ENCODE data around the gene DISP3. TPM values are rescaled to one million over a fixed set of nuclear protein-coding genes. Genes with fewer than 3 reads are reported as not detected.

Gene DISP3
- total and polyA plus RNA-seq, 2 of the 4 experiments (the other 2 are of a cell fraction) = 0.05 TPM; not detected in 1

DNA sequence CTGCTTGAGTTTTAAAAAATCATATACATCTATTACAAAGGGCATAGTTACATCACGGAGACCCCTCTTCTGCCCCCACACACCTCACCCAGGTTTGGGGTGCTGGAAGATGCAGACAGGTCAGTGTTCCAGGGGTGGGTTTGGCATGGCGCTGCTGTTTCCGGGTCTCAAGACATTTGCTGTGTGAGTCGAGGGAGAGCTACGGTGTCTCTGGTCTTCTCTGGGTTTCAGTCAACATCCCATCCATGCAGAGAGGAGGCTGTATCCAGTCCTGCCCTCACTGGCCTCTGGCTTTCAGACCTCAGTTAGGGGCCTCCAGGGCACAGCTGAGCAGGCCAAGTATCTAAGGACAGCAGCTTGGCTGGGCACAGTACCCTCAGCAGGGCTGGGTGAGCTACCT lies 28.6 kb upstream of the DISP3 start:
- intact Hi-C loops (cut with micrococcal nuclease) = no loop called here
- POLR2A ChIA-PET (ENCODE audit: unreplicated experiment) = no interaction called here
- no peak overlapping the region for H2AK5ac ChIP-seq (ENCODE audit: low read depth, low read length)

More for the DNA sequence above, 28.6 kb upstream of the DISP3 start:
- H3K36me3 ChIP-seq (ENCODE audit: control insufficient read depth, insufficient read depth, low read length) = no peaks in the 10 kb centered on the region
- H3K9me3 ChIP-seq (ENCODE audit: control insufficient read depth, insufficient read depth, low read length) = no peaks in the 10 kb centered on the region
- H3K27ac ChIP-seq (ENCODE audit: insufficient read depth, low read length) = no peak overlapping the region
- TF ChIP-seq NFE2L2 (IDR thresholded peaks at IDR 0.05; ENCODE audit: low read depth, low read length) = no peak
- no peak for TF ChIP-seq POLR2A (IDR thresholded peaks at IDR 0.05; ENCODE audit: low read depth, low read length)
- no peak for TF ChIP-seq RFX5 (IDR thresholded peaks at IDR 0.05; ENCODE audit: low read depth, low read length)
- TF ChIP-seq USF2 (IDR thresholded peaks at IDR 0.05; ENCODE audit: low read depth, low read length) = no peak
- no peak for TF ChIP-seq MAFK (IDR thresholded peaks at IDR 0.05; ENCODE audit: low read depth, low read length)
- no peak for TF ChIP-seq RCOR1 (IDR thresholded peaks at IDR 0.05; ENCODE audit: insufficient replicate concordance, low read length)
- TF ChIP-seq MXI1 (IDR thresholded peaks at IDR 0.05; ENCODE audit: borderline replicate concordance, low read depth, low read length) = no peak
- no peak for TF ChIP-seq BHLHE40 (IDR thresholded peaks at IDR 0.05; ENCODE audit: low read depth, low read length)
- no peak for TF ChIP-seq FOS (IDR thresholded peaks at IDR 0.05; ENCODE audit: low read depth, low read length)
- TF ChIP-seq, protein P1, sequence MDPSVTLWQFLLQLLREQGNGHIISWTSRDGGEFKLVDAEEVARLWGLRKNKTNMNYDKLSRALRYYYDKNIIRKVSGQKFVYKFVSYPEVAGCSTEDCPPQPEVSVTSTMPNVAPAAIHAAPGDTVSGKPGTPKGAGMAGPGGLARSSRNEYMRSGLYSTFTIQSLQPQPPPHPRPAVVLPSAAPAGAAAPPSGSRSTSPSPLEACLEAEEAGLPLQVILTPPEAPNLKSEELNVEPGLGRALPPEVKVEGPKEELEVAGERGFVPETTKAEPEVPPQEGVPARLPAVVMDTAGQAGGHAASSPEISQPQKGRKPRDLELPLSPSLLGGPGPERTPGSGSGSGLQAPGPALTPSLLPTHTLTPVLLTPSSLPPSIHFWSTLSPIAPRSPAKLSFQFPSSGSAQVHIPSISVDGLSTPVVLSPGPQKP (IDR thresholded peaks at IDR 0.05; ENCODE audit: borderline replicate concordance, low read depth, low read length) = no peak
- TF ChIP-seq MAZ (IDR thresholded peaks at IDR 0.05; ENCODE audit: borderline replicate concordance, low read depth, low read length) = no peak
- TF ChIP-seq CEBPB (IDR thresholded peaks at IDR 0.05; ENCODE audit: low read depth, low read length) = no peak
- TF ChIP-seq, protein P2, sequence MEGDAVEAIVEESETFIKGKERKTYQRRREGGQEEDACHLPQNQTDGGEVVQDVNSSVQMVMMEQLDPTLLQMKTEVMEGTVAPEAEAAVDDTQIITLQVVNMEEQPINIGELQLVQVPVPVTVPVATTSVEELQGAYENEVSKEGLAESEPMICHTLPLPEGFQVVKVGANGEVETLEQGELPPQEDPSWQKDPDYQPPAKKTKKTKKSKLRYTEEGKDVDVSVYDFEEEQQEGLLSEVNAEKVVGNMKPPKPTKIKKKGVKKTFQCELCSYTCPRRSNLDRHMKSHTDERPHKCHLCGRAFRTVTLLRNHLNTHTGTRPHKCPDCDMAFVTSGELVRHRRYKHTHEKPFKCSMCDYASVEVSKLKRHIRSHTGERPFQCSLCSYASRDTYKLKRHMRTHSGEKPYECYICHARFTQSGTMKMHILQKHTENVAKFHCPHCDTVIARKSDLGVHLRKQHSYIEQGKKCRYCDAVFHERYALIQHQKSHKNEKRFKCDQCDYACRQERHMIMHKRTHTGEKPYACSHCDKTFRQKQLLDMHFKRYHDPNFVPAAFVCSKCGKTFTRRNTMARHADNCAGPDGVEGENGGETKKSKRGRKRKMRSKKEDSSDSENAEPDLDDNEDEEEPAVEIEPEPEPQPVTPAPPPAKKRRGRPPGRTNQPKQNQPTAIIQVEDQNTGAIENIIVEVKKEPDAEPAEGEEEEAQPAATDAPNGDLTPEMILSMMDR (conservative IDR thresholded peaks at IDR 0.05; ENCODE audit: low read depth, low read length) = no peak
- TF ChIP-seq SMC3 (IDR thresholded peaks at IDR 0.05; ENCODE audit: low read depth, low read length) = no peak
- TF ChIP-seq CHD1 (IDR thresholded peaks at IDR 0.05; ENCODE audit: low read depth, low read length) = no peak
- H4K5ac ChIP-seq (ENCODE audit: low read depth, low read length) = no peak overlapping the region
- no peak overlapping the region for H2BK15ac ChIP-seq (ENCODE audit: low read depth, low read length)
- CTCF ChIA-PET = no interaction called here
- H2BK120ac ChIP-seq (ENCODE audit: low read depth, low read length) = no peak overlapping the region
- H3K56ac ChIP-seq (ENCODE audit: extremely low read depth, insufficient read depth, low read length) = no peak overlapping the region
- no peak overlapping the region for H3K23ac ChIP-seq (ENCODE audit: low read depth, low read length)
- H3K4me1 ChIP-seq (ENCODE audit: control insufficient read depth, insufficient read depth, low read length) = no peaks in the 10 kb centered on the region
- no peak overlapping the region for H3K4me2 ChIP-seq (ENCODE audit: low read depth, low read length)
- ATAC-seq (ENCODE audit: low read depth) (no peak), DNase-seq (no peak)
- no CpG with 5 or more reads among the region's 5 CpGs for WGBS, 2 experiments (ENCODE audit: extremely low coverage in 2 of 2, insufficient read length in 1 of 2)
- no peak overlapping the region for H2AK9ac ChIP-seq (replicated peaks; ENCODE audit: low read depth, low read length, poor library complexity)
- H3K4me3 ChIP-seq (ENCODE audit: insufficient read depth, low read depth, low read length) = no peak overlapping the region
- H4K20me1 ChIP-seq (ENCODE audit: insufficient read depth, low read length) = no peaks in the 10 kb centered on the region
- no peak overlapping the region for H3K14ac ChIP-seq (replicated peaks; ENCODE audit: low read depth, low read length)
- H3K79me1 ChIP-seq (ENCODE audit: low read depth in 1 of 2, low read length in 2 of 2) = no peaks in the 10 kb centered on the region
- no peak overlapping the region for H2AFZ ChIP-seq (replicated peaks; ENCODE audit: low read length, poor library complexity)
- no peak overlapping the region for H3K9ac ChIP-seq (ENCODE audit: low read depth, low read length)
- H4K8ac ChIP-seq (ENCODE audit: low read depth in 2 of 2, low read length in 2 of 2) = no peak overlapping the region
- no peak overlapping the region for H3K18ac ChIP-seq (ENCODE audit: low read depth, low read length)
- in situ Hi-C loops (cut with MboI; ENCODE audit: low sequenced_read_pairs) (no loop called here), dilution Hi-C loops (cut with HindIII; ENCODE audit: low sequenced_read_pairs, unreplicated experiment) (no loop called here)
- H4K91ac ChIP-seq (ENCODE audit: insufficient read depth, low read depth, low read length) = no peak overlapping the region
- no peak overlapping the region for H3K4ac ChIP-seq (ENCODE audit: low read depth, low read length)
- no peak overlapping the region for H2BK20ac ChIP-seq (ENCODE audit: low read depth, low read length)
- no TSS peak for BruUV-seq (replicated peaks)
- H2BK5ac ChIP-seq (ENCODE audit: low read depth, low read length, poor library complexity, severe bottlenecking) = no peak overlapping the region
- H3K27me3 ChIP-seq (ENCODE audit: control insufficient read depth, insufficient read depth, low read length) = peaks cover 8% of the 10 kb centered on the region; the same call in 1 of the 2 replicates
- H3K9me1 ChIP-seq (ENCODE audit: insufficient read depth, low read length) = no peaks in the 10 kb centered on the region

Measured in IMR-90 (cell line).